ENCODE results near the gene TEX44.

Gene TEX44

GRCh38 chr2:231642631-231643494 is 50.2 kb downstream of the TEX44 start:
- H3K27me3 ChIP-seq = peaks cover 11% of the 10 kb centered on the region
- TF ChIP-seq, protein P1, sequence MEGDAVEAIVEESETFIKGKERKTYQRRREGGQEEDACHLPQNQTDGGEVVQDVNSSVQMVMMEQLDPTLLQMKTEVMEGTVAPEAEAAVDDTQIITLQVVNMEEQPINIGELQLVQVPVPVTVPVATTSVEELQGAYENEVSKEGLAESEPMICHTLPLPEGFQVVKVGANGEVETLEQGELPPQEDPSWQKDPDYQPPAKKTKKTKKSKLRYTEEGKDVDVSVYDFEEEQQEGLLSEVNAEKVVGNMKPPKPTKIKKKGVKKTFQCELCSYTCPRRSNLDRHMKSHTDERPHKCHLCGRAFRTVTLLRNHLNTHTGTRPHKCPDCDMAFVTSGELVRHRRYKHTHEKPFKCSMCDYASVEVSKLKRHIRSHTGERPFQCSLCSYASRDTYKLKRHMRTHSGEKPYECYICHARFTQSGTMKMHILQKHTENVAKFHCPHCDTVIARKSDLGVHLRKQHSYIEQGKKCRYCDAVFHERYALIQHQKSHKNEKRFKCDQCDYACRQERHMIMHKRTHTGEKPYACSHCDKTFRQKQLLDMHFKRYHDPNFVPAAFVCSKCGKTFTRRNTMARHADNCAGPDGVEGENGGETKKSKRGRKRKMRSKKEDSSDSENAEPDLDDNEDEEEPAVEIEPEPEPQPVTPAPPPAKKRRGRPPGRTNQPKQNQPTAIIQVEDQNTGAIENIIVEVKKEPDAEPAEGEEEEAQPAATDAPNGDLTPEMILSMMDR (IDR thresholded peaks at IDR 0.05) = no peak
- no peaks in the 10 kb centered on the region for H3K36me3 ChIP-seq
- H3K27ac ChIP-seq = no peak overlapping the region
- H3K9me3 ChIP-seq = no peaks in the 10 kb centered on the region
- H3K4me1 ChIP-seq (ENCODE audit: control insufficient read depth in 1 of 2, insufficient read depth in 1 of 2, low read depth in 1 of 2, low read length in 1 of 2) = peaks cover 10 to 16% of the 10 kb centered on the region in 2 experiments
- H3K4me3 ChIP-seq (ENCODE audit: low read depth in 1 of 2, low read length in 1 of 2) = peak overlapping the region in 1 of 2 experiments; percentile 26

DNA sequence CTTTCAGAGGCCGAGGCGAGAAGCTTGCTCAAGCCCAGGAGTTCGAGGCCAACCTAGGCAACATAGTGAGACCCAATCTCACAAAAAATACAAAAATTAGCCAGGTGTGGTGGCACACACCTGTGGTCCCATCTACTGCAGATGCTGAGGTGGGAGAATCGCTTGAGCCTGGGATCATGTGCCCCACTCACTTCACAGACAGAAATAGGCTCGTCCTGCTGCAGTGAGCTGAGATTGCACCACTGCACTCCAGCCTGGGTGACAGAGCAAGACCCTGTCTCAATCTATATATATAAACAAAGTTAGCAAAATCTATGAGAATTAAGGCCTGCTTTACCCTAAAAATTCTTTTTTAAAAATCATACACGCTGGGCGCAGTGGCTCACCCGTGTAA is 50.8 kb downstream of the TEX44 start:
- H3K4me1 ChIP-seq (ENCODE audit: control insufficient read depth in 1 of 2, insufficient read depth in 1 of 2, low read depth in 1 of 2, low read length in 1 of 2) = peaks cover 10 to 16% of the 10 kb centered on the region in 2 experiments
- TF ChIP-seq, protein P1 (IDR thresholded peaks at IDR 0.05) = no peak
- H3K9me3 ChIP-seq = no peaks in the 10 kb centered on the region
- no peak overlapping the region for H3K4me3 ChIP-seq (ENCODE audit: low read depth in 1 of 2, low read length in 1 of 2)
- no peaks in the 10 kb centered on the region for H3K36me3 ChIP-seq
- peaks cover 11% of the 10 kb centered on the region for H3K27me3 ChIP-seq
- no peak overlapping the region for H3K27ac ChIP-seq
